Mucosa of descending colon (tissue), 3 donors: ENCODE data around the gene RCBTB1. TPM values are rescaled to one million over a fixed set of nuclear protein-coding genes. Genes with fewer than 3 reads are reported as not detected.

ENCODE experiments used
- ATAC-seq: fragments of 200-7000 bp; cut with Tn5 transposase; one replicate; pipeline ENCODE4 v1.9.1; 2020; ENCODE audit warnings: mild to moderate bottlenecking, moderate library complexity
- DNase-seq, 3 donors: peaks; one replicate each; pipeline ENCODE4 v3.0.0-alpha.2; 2020
- H3K36me3 ChIP-seq: fragments of 200-600 bp; one replicate; pipeline ENCODE4 v1.8.0; 2021; ENCODE audit warnings: low read depth, mild to moderate bottlenecking
- H3K4me1 ChIP-seq: fragments of 200-600 bp; one replicate; pipeline ENCODE4 v1.8.0; 2021; ENCODE audit warnings: low read depth, mild to moderate bottlenecking
- H3K4me3 ChIP-seq: fragments of 200-600 bp; one replicate; pipeline ENCODE4 v1.8.0; 2021; ENCODE audit warnings: mild to moderate bottlenecking
- H3K9me3 ChIP-seq: fragments of 200-600 bp; one replicate; pipeline ENCODE4 v1.8.0; 2021; ENCODE audit warnings: mild to moderate bottlenecking
- intact Hi-C, 2 donors: fragments of 100-400 bp; cut with DNase I in 1 of 2; cut with micrococcal nuclease in 1 of 2; formaldehyde crosslinking; loops; one replicate each; pipeline versions ENCODE4 v1.11.0 to v1.11.1; 2022; cut with DNase I, micrococcal nuclease
- total RNA-seq, 3 donors: library from RNA; stranded (reverse); fragmentation: NEBNext Ultra II Directional in 2 of 3; extraction: Animal tissue kit (Norgen Biotek cat#: 25700) in 2 of 3; gene quantifications; one replicate each; pipeline versions ENCODE4 v1.2.1 to v1.2.4, GENCODE V29; 2021 to 2023
- TF ChIP-seq, protein P1 (sequence below): fragments of 200-600 bp; IDR thresholded peaks from one replicate; pipeline ENCODE4 v1.8.0; 2022; ENCODE audit warnings: antibody characterized with exemption, mild to moderate bottlenecking
- donor health status: DM: no; HTN: no; CAD: no; lungs with moderate emphysema.
- donor health status: DM: no; HTN: no; CAD: no.
- donor health status: DM: no; HTN: yes; CAD: no.

RCBTB1 gene
- total RNA-seq, 3 donors from 2014 or later: 5.3 to 11.7 (median 6.7) TPM

GRCh38 chr13:49532593-49532992, 52.8 kb downstream of the RCBTB1 start:
- DNase-seq (no peak), ATAC-seq (no peak)
- TF ChIP-seq, protein P1, sequence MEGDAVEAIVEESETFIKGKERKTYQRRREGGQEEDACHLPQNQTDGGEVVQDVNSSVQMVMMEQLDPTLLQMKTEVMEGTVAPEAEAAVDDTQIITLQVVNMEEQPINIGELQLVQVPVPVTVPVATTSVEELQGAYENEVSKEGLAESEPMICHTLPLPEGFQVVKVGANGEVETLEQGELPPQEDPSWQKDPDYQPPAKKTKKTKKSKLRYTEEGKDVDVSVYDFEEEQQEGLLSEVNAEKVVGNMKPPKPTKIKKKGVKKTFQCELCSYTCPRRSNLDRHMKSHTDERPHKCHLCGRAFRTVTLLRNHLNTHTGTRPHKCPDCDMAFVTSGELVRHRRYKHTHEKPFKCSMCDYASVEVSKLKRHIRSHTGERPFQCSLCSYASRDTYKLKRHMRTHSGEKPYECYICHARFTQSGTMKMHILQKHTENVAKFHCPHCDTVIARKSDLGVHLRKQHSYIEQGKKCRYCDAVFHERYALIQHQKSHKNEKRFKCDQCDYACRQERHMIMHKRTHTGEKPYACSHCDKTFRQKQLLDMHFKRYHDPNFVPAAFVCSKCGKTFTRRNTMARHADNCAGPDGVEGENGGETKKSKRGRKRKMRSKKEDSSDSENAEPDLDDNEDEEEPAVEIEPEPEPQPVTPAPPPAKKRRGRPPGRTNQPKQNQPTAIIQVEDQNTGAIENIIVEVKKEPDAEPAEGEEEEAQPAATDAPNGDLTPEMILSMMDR: no peak
- no peak overlapping the region for H3K4me3 ChIP-seq
- H3K36me3 ChIP-seq: no peaks in the 10 kb centered on the region
- intact Hi-C loops: no loop called here
- H3K4me1 ChIP-seq: no peaks in the 10 kb centered on the region
- no peaks in the 10 kb centered on the region for H3K9me3 ChIP-seq

DNA sequence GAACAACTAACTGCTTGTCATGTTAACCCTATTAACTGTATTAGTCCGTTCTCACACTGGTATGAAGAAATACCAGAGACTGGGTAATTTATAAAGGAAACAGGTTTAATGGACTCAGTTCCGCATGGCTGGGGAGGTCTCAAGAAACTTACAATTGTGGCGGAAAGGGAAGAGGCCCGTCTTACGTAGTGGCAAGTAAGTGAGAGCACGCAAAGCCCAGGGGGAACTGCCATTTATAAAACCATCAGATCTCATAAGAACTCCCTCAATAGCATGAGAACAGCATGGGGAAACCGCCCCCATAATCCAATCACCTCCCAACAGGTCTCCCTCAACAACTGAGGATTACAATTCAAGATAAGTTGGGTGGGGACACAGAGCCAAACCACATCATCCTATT, 54.9 kb downstream of the RCBTB1 start:
- H3K36me3 ChIP-seq: no peaks in the 10 kb centered on the region
- no peaks in the 10 kb centered on the region for H3K9me3 ChIP-seq
- peak in 1 of 3 donors; percentile 9 for DNase-seq
- H3K4me1 ChIP-seq: no peaks in the 10 kb centered on the region
- TF ChIP-seq, protein P1: no peak
- intact Hi-C loops: no loop called here
- H3K4me3 ChIP-seq: no peak overlapping the region
- ATAC-seq: peak; percentile 38

GRCh38 chr13:49528161-49528560, 57.2 kb downstream of the RCBTB1 start:
- H3K9me3 ChIP-seq: no peaks in the 10 kb centered on the region
- H3K4me1 ChIP-seq: no peaks in the 10 kb centered on the region
- no peak overlapping the region for H3K4me3 ChIP-seq
- intact Hi-C loops: no loop called here
- DNase-seq (no peak), ATAC-seq (no peak)
- H3K36me3 ChIP-seq: no peaks in the 10 kb centered on the region
- TF ChIP-seq, protein P1: no peak

DNA sequence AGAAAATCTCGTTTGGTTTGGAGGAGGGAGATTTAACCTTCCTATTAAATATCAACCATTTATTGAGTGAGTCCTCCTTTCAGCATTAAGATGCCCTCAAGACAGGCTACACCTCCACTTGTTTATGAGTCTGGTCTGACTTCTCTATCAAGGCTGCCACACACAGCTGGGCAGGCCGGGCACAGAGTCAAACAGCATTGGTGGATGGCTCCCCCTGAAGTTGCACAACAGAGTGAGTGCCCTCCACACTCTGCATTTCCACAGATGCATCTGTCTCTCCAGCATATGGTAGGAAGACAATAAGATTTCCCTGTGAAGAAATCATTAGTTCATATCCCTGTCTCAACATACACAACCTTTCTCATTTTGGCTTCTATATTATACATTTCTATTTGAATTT, 58.2 kb downstream of the RCBTB1 start:
- TF ChIP-seq, protein P1: no peak
- ATAC-seq (no peak), DNase-seq (no peak)
- Histone ChIP-seq H3K9me3 (no peaks in the 10 kb centered on the region), H3K4me3 (no peak overlapping the region), H3K4me1 (no peaks in the 10 kb centered on the region), H3K36me3 (no peaks in the 10 kb centered on the region)
- intact Hi-C loops: no loop called here

- no peak for ATAC-seq
- H3K36me3 ChIP-seq: no peaks in the 10 kb centered on the region
- intact Hi-C loops: no loop called here
Measured at GRCh38 chr13:49524740-49525501, 60.4 kb downstream of the RCBTB1 start.

More at GRCh38 chr13:49524740-49525501, 60.4 kb downstream of the RCBTB1 start:
- Histone ChIP-seq H3K4me3 (no peak overlapping the region), H3K9me3 (no peaks in the 10 kb centered on the region), H3K4me1 (no peaks in the 10 kb centered on the region)
- TF ChIP-seq, protein P1: no peak
- no peak for DNase-seq
